GM23338 (cell line): ENCODE measurements around the gene BRF1. TPM values are rescaled to one million over a fixed set of nuclear protein-coding genes. Genes with fewer than 3 reads are reported as not detected.

ENCODE experiments used
- ATAC-seq: fragments of 200-7000 bp; cut with Tn5 transposase; 3 replicates; pipeline ENCODE4 v1.9.1; 2020
- DNase-seq: peaks from one replicate; pipeline ENCODE4 v3.0.0-alpha.2; 2015; ENCODE audit warnings: low spot score
- H2AFZ ChIP-seq: fragments of 200-600 bp; sonication (generic); 2 replicates; pipeline ENCODE4 v1.8.0; 2016; ENCODE audit warnings: antibody characterized with exemption, mild to moderate bottlenecking, moderate library complexity
- H3F3A ChIP-seq: fragments of 200-600 bp; sonication (generic); replicated peaks from 2 replicates; pipeline ENCODE4 v1.8.0; 2017; ENCODE audit warnings: antibody characterized with exemption, mixed run types, low read depth
- H3K27ac ChIP-seq: fragments of 200-600 bp; sonication (generic); 2 replicates; pipeline ENCODE4 v1.6.1; 2016; ENCODE audit warnings: low read depth
- H3K27me3 ChIP-seq: fragments of 200-600 bp; sonication (generic); 2 replicates; pipeline ENCODE4 v1.8.0; 2016; ENCODE audit warnings: mild to moderate bottlenecking, mixed run types, moderate library complexity; ENCODE audit not compliant: insufficient read depth
- H3K36me3 ChIP-seq: fragments of 200-600 bp; sonication (generic); 2 replicates; pipeline ENCODE4 v1.8.0; 2016; ENCODE audit warnings: mild to moderate bottlenecking; ENCODE audit not compliant: insufficient read depth
- H3K4me1 ChIP-seq: fragments of 200-600 bp; sonication (generic); 2 replicates; pipeline ENCODE4 v1.8.0; 2016; ENCODE audit warnings: mild to moderate bottlenecking, moderate library complexity; ENCODE audit not compliant: insufficient read depth
- H3K4me2 ChIP-seq: fragments of 200-600 bp; sonication (generic); 2 replicates; pipeline ENCODE4 v1.7.1; 2017; ENCODE audit warnings: mixed run types
- H3K4me3 ChIP-seq: fragments of 200-600 bp; sonication (generic); 2 replicates; pipeline ENCODE4 v1.6.1; 2016; ENCODE audit warnings: mixed run types
- H3K79me2 ChIP-seq: fragments of 200-600 bp; sonication (generic); replicated peaks from 2 replicates; pipeline ENCODE4 v1.8.0; 2017; ENCODE audit warnings: mild to moderate bottlenecking; ENCODE audit not compliant: insufficient read depth
- H3K9me2 ChIP-seq: fragments of 200-600 bp; sonication (generic); 2 replicates; pipeline ENCODE4 v1.8.0; 2017; ENCODE audit not compliant: insufficient read depth
- H4K20me1 ChIP-seq: fragments of 200-600 bp; sonication (generic); replicated peaks from 2 replicates; pipeline ENCODE4 v1.8.0; 2017; ENCODE audit warnings: mild to moderate bottlenecking; ENCODE audit not compliant: insufficient read depth
- H3K27ac Mint-ChIP-seq: 2 replicates; pipeline ENCODE4 v1.8.0; 2020; ENCODE audit warnings: inconsistent platforms, mild to moderate bottlenecking, moderate library complexity, mixed read lengths
- H3K27me3 Mint-ChIP-seq: 3 replicates; pipeline ENCODE4 v1.8.0; 2022; ENCODE audit warnings: low read depth, mild to moderate bottlenecking, moderate library complexity, mixed read lengths, inconsistent platforms; ENCODE audit not compliant: insufficient read depth, poor library complexity
- H3K36me3 Mint-ChIP-seq: 3 replicates; pipeline ENCODE4 v1.8.0; 2021; ENCODE audit warnings: low read depth, mild to moderate bottlenecking, inconsistent platforms, moderate library complexity, mixed read lengths
- H3K4me1 Mint-ChIP-seq: 3 replicates; pipeline ENCODE4 v1.8.0; 2020; ENCODE audit warnings: mild to moderate bottlenecking, inconsistent platforms, mixed read lengths
- H3K4me3 Mint-ChIP-seq: 3 replicates; pipeline ENCODE4 v1.8.0; 2021; ENCODE audit warnings: moderate library complexity, mild to moderate bottlenecking, inconsistent platforms, mixed read lengths
- H3K9me3 Mint-ChIP-seq: 3 replicates; pipeline ENCODE4 v1.8.0; 2020; ENCODE audit warnings: moderate library complexity, mild to moderate bottlenecking, inconsistent platforms, mixed read lengths
- CREB1 ChIP-seq: fragments of 250-450 bp; sonication (Bioruptor Pico); IDR thresholded peaks from 2 replicates; pipeline ENCODE4 v1.5.0; 2020; ENCODE audit warnings: low read depth, mild to moderate bottlenecking, moderate library complexity
- EZH2 ChIP-seq: fragments of 200-600 bp; sonication (generic); IDR thresholded peaks from one replicate; pipeline ENCODE4 v1.8.0; 2017; ENCODE audit warnings: antibody characterized with exemption, mild to moderate bottlenecking, low read depth; ENCODE audit not compliant: unreplicated experiment
- NANOG ChIP-seq: IDR thresholded peaks from 2 replicates; pipeline ENCODE4 v1.6.1; 2016; ENCODE audit warnings: antibody characterized with exemption, borderline replicate concordance
- POLR2AphosphoS5 ChIP-seq: IDR thresholded peaks from 2 replicates; pipeline ENCODE4 v1.6.1; 2016; ENCODE audit warnings: antibody characterized with exemption, low read depth
- STAT1 ChIP-seq: IDR thresholded peaks from one replicate; pipeline ENCODE4 v1.6.1; 2016; ENCODE audit warnings: antibody characterized with exemption; ENCODE audit not compliant: unreplicated experiment
- ZNF331 ChIP-seq: fragments of 250-450 bp; sonication (Bioruptor Pico); IDR thresholded peaks from 2 replicates; pipeline ENCODE4 v1.5.0; 2020; ENCODE audit warnings: low read depth, mild to moderate bottlenecking, moderate library complexity
- polyA plus RNA-seq: library from polyadenylated mRNA; unstranded; fragments of >200 nt; fragmentation: Nextera tagmentation; extraction: Ambion mirVana; gene quantifications from 2 replicates; pipeline ENCODE4 v1.2.1, GENCODE V29; 2016
- total RNA-seq: library from RNA; depleted of rRNA; stranded (reverse); fragments of >200 nt; shearing (Covaris generic); gene quantifications from 2 replicates; pipeline ENCODE4 v1.2.3, GENCODE V29; 2014
- TF ChIP-seq, protein P1 (sequence below), 2 experiments: fragments of 200-600 bp in 1 of 2; sonication (generic) in 1 of 2; conservative IDR thresholded peaks; 2 replicates each; pipeline versions ENCODE4 v1.5.1 to v1.6.1; 2016 to 2017; ENCODE audit warnings: antibody characterized with exemption in 2 of 2, low read depth in 2 of 2, mild to moderate bottlenecking in 2 of 2, moderate library complexity in 1 of 2
- TF ChIP-seq, protein P2 (sequence below): IDR thresholded peaks from one replicate; pipeline ENCODE4 v1.6.1; 2018; ENCODE audit warnings: antibody characterized with exemption; ENCODE audit not compliant: unreplicated experiment

BRF1 gene
- total and polyA plus RNA-seq, 2 experiments from 2014 or later = 8.6 to 29.9 TPM

DNA sequence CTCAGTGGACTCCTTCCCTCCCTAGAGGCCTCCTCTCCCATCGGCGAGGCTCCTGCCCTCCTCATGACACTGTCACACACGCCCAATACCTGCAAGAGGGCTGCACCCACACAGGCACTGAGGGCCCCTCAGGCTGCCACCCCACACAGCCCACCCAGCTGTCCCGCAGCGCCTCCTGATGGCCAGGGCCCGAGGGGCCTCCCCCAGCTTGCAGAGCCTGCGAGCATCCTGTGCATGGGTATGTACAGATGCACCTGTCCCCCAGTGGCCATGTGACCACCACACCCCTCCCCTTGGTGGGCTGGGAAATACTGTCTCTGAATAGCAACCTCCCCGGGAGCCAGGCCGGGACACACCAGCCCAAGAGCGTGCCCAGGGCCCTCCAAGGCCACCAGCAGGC is 100.7 kb downstream of the BRF1 start:
- H2AFZ ChIP-seq = no peak overlapping the region
- no peak overlapping the region for H3K27ac Mint-ChIP-seq
- DNase-seq (no peak), ATAC-seq (no peak)
- no peaks in the 10 kb centered on the region for H3F3A ChIP-seq
- TF ChIP-seq ZNF331 (CRISPR knock-in tag) = no peak
- TF ChIP-seq NANOG = no peak
- TF ChIP-seq, protein P1, sequence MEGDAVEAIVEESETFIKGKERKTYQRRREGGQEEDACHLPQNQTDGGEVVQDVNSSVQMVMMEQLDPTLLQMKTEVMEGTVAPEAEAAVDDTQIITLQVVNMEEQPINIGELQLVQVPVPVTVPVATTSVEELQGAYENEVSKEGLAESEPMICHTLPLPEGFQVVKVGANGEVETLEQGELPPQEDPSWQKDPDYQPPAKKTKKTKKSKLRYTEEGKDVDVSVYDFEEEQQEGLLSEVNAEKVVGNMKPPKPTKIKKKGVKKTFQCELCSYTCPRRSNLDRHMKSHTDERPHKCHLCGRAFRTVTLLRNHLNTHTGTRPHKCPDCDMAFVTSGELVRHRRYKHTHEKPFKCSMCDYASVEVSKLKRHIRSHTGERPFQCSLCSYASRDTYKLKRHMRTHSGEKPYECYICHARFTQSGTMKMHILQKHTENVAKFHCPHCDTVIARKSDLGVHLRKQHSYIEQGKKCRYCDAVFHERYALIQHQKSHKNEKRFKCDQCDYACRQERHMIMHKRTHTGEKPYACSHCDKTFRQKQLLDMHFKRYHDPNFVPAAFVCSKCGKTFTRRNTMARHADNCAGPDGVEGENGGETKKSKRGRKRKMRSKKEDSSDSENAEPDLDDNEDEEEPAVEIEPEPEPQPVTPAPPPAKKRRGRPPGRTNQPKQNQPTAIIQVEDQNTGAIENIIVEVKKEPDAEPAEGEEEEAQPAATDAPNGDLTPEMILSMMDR (conservative IDR thresholded peaks at IDR 0.05; ENCODE audit: low read depth in 2 of 2) = peak; percentile 24 to 63
- TF ChIP-seq STAT1 = no peak
- TF ChIP-seq POLR2AphosphoS5 = no peak
- TF ChIP-seq, protein P2, sequence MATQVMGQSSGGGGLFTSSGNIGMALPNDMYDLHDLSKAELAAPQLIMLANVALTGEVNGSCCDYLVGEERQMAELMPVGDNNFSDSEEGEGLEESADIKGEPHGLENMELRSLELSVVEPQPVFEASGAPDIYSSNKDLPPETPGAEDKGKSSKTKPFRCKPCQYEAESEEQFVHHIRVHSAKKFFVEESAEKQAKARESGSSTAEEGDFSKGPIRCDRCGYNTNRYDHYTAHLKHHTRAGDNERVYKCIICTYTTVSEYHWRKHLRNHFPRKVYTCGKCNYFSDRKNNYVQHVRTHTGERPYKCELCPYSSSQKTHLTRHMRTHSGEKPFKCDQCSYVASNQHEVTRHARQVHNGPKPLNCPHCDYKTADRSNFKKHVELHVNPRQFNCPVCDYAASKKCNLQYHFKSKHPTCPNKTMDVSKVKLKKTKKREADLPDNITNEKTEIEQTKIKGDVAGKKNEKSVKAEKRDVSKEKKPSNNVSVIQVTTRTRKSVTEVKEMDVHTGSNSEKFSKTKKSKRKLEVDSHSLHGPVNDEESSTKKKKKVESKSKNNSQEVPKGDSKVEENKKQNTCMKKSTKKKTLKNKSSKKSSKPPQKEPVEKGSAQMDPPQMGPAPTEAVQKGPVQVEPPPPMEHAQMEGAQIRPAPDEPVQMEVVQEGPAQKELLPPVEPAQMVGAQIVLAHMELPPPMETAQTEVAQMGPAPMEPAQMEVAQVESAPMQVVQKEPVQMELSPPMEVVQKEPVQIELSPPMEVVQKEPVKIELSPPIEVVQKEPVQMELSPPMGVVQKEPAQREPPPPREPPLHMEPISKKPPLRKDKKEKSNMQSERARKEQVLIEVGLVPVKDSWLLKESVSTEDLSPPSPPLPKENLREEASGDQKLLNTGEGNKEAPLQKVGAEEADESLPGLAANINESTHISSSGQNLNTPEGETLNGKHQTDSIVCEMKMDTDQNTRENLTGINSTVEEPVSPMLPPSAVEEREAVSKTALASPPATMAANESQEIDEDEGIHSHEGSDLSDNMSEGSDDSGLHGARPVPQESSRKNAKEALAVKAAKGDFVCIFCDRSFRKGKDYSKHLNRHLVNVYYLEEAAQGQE = no peak
- no peaks in the 10 kb centered on the region for H3K9me3 Mint-ChIP-seq
- peaks cover 14% of the 10 kb centered on the region; the same call in 1 of the 2 replicates for H3K27me3 ChIP-seq
- H3K27me3 Mint-ChIP-seq = peaks cover 26% of the 10 kb centered on the region
- H3K4me1 ChIP-seq = no peaks in the 10 kb centered on the region; the same call in 1 of the 2 replicates
- H3K79me2 ChIP-seq = no peaks in the 10 kb centered on the region
- no peaks in the 10 kb centered on the region for H3K36me3 Mint-ChIP-seq
- H3K4me2 ChIP-seq = no peak overlapping the region
- H3K4me1 Mint-ChIP-seq = peaks cover 6% of the 10 kb centered on the region; the same call in 1 of the 3 replicates
- no peaks in the 10 kb centered on the region for H3K36me3 ChIP-seq
- no peaks in the 10 kb centered on the region for H4K20me1 ChIP-seq
- H3K4me3 Mint-ChIP-seq = no peak overlapping the region
- H3K27ac ChIP-seq = no peak overlapping the region
- no peaks in the 10 kb centered on the region for H3K9me2 ChIP-seq
- no peak overlapping the region for H3K4me3 ChIP-seq

DNA sequence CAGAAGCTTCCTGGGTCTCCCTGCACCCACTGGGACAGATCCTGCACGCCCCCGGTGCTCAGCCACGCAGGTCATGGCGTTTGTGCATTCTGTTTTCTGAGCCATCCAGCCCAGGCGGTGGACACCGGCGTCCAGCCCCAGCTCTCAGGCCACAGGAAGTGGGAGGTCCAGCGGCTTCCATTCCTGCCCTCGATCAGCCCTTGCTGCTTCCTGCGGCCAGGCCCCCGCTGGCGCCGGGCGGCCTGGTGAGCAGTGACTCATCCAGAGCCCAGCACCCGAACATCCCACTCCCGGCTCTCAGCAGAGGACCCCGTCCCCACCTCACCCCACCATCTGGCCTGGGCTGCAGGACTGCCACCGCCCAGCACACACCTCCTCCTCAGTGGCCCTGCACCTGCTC is 101.7 kb downstream of the BRF1 start:
- no peak overlapping the region for H3K27ac Mint-ChIP-seq
- Histone ChIP-seq H3K27me3 (peaks cover 14% of the 10 kb centered on the region; the same call in 1 of the 2 replicates), H4K20me1 (no peaks in the 10 kb centered on the region), H3K27ac (no peak overlapping the region), H3K79me2 (no peaks in the 10 kb centered on the region), H3K4me2 (no peak overlapping the region), H3K4me1 (no peaks in the 10 kb centered on the region; the same call in 1 of the 2 replicates), H3K9me2 (no peaks in the 10 kb centered on the region), H3K36me3 (no peaks in the 10 kb centered on the region), H2AFZ (no peak overlapping the region), H3K4me3 (no peak overlapping the region), H3F3A (no peaks in the 10 kb centered on the region)
- H3K4me1 Mint-ChIP-seq = peaks cover 9% of the 10 kb centered on the region; the same call in 2 of the 3 replicates
- H3K9me3 Mint-ChIP-seq = no peaks in the 10 kb centered on the region
- ATAC-seq (no peak), DNase-seq (no peak)
- peaks cover 28% of the 10 kb centered on the region for H3K27me3 Mint-ChIP-seq
- H3K4me3 Mint-ChIP-seq = no peak overlapping the region
- H3K36me3 Mint-ChIP-seq = no peaks in the 10 kb centered on the region
- no peak for TF ChIP-seq EZH2
- TF ChIP-seq, protein P1 (conservative IDR thresholded peaks at IDR 0.05; ENCODE audit: low read depth in 2 of 2) = no peak
- no peak for TF ChIP-seq ZNF331 (CRISPR knock-in tag)
- no peak for TF ChIP-seq STAT1
- TF ChIP-seq CREB1 (CRISPR knock-in tag) = no peak
